Astrocyte (in vitro differentiated cells and primary cell): ENCODE data around the gene ZFAND2B.

Experiments
- CTCF ChIP-seq: IDR thresholded peaks from 2 replicates; pipeline ENCODE4 v1.5.1; 2011; ENCODE audit warnings: low read depth, mild to moderate bottlenecking, inconsistent platforms, low read length, moderate library complexity; ENCODE audit not compliant: insufficient read depth
- EZH2 ChIP-seq: IDR thresholded peaks from 2 replicates; pipeline ENCODE4 v1.6.1; 2012; ENCODE audit warnings: mild to moderate bottlenecking, low read length, inconsistent platforms; ENCODE audit not compliant: insufficient read depth

GRCh38 chr2:219252570-219252899, 46.0 kb downstream of the ZFAND2B start:
- TF ChIP-seq CTCF: no peak
- no peak for TF ChIP-seq EZH2
